Liver (tissue), 9 donors: ENCODE measurements around the gene EFCAB14. TPM values are rescaled to one million over a fixed set of nuclear protein-coding genes. Genes with fewer than 3 reads are reported as not detected.

ENCODE experiments used
- DNase-seq: peaks from one replicate; pipeline ENCODE4 v3.0.0-alpha.2; 2017; ENCODE audit warnings: low spot score
- H3K27ac ChIP-seq, 2 donors: one replicate each; pipeline ENCODE4 v1.7.0; 2013; ENCODE audit warnings: inconsistent platforms in 2 of 2, low read length in 2 of 2, control low read depth in 1 of 2, low read depth in 1 of 2, mild to moderate bottlenecking in 1 of 2
- H3K27me3 ChIP-seq, 4 donors: one replicate each; pipeline versions ENCODE4 v1.6.1 to v1.7.0; 2013; ENCODE audit warnings: low read length in 3 of 4, inconsistent platforms in 1 of 4, mild to moderate bottlenecking in 1 of 4, moderate library complexity in 1 of 4; ENCODE audit not compliant: control insufficient read depth in 4 of 4, insufficient read depth in 4 of 4
- H3K36me3 ChIP-seq, 4 donors: one replicate each; pipeline versions ENCODE4 v1.6.1 to v1.7.0; 2013; ENCODE audit warnings: low read length in 3 of 4, mild to moderate bottlenecking in 3 of 4, low read depth in 1 of 4, moderate library complexity in 1 of 4; ENCODE audit not compliant: control insufficient read depth in 4 of 4, insufficient read depth in 3 of 4
- H3K4me1 ChIP-seq, 4 donors: one replicate each; pipeline versions ENCODE4 v1.6.1 to v1.7.0; 2013; ENCODE audit warnings: low read length in 3 of 4, mild to moderate bottlenecking in 3 of 4, moderate library complexity in 1 of 4; ENCODE audit not compliant: control insufficient read depth in 4 of 4, insufficient read depth in 4 of 4
- H3K4me3 ChIP-seq, 3 donors: one replicate each; pipeline versions ENCODE4 v1.6.1 to v1.7.0; 2013; ENCODE audit warnings: low read length in 3 of 3, control low read depth in 1 of 3, low read depth in 1 of 3, mild to moderate bottlenecking in 1 of 3
- H3K9ac ChIP-seq, 2 donors: one replicate each; pipeline ENCODE4 v1.7.0; 2013; ENCODE audit warnings: low read length in 2 of 2, mild to moderate bottlenecking in 2 of 2, moderate library complexity in 2 of 2, control low read depth in 1 of 2, low read depth in 1 of 2
- H3K9me3 ChIP-seq, 4 donors: one replicate each; pipeline versions ENCODE4 v1.6.1 to v1.7.0; 2013; ENCODE audit warnings: low read length in 3 of 4; ENCODE audit not compliant: control insufficient read depth in 4 of 4
- EGR1 ChIP-seq, 2 donors: IDR thresholded peaks; 2 replicates each; pipeline ENCODE4 v1.6.1; 2016 to 2018; ENCODE audit warnings: antibody characterized with exemption in 2 of 2, low read depth in 2 of 2
- FOXA1 ChIP-seq: IDR thresholded peaks from 2 replicates; pipeline ENCODE4 v1.6.1; 2016; ENCODE audit warnings: antibody characterized with exemption
- GABPA ChIP-seq, 2 donors: IDR thresholded peaks in 1 of 2; conservative IDR thresholded peaks in 1 of 2; 2 replicates each; pipeline ENCODE4 v1.6.1; 2016; ENCODE audit warnings: antibody characterized with exemption in 2 of 2, mild to moderate bottlenecking in 1 of 2, moderate library complexity in 1 of 2
- HNF4A ChIP-seq, 2 donors: conservative IDR thresholded peaks; 2 replicates each; pipeline ENCODE4 v1.6.1; 2016; ENCODE audit warnings: antibody characterized with exemption in 2 of 2, mild to moderate bottlenecking in 2 of 2
- HNF4G ChIP-seq: IDR thresholded peaks from 2 replicates; pipeline ENCODE4 v1.6.1; 2016; ENCODE audit warnings: antibody characterized with exemption
- JUND ChIP-seq, 2 donors: IDR thresholded peaks; 2 replicates each; pipeline ENCODE4 v1.6.1; 2016; ENCODE audit warnings: antibody characterized with exemption in 2 of 2
- NR2F2 ChIP-seq: IDR thresholded peaks from 2 replicates; pipeline ENCODE4 v1.6.1; 2016; ENCODE audit warnings: antibody characterized with exemption
- RXRA ChIP-seq, 2 donors: IDR thresholded peaks; 2 replicates each; pipeline ENCODE4 v1.6.1; 2017 to 2018; ENCODE audit warnings: antibody characterized with exemption in 2 of 2, mild to moderate bottlenecking in 1 of 2
- SP1 ChIP-seq: IDR thresholded peaks from 2 replicates; pipeline ENCODE4 v1.6.1; 2018; ENCODE audit warnings: antibody characterized with exemption, mild to moderate bottlenecking
- YY1 ChIP-seq: IDR thresholded peaks from 2 replicates; pipeline ENCODE4 v1.6.1; 2016; ENCODE audit warnings: antibody characterized with exemption, mild to moderate bottlenecking
- WGBS: extraction: QIAGEN DNeasy Blood & Tissue Kit; methylation state at CpG from one replicate; pipeline ENCODE4 v1.1.7; 2013; 5-methylcytosine and 5-hydroxymethylcytosine counted together
- polyA plus RNA-seq, 2 donors: library from polyadenylated mRNA; stranded (reverse) in 1 of 2; unstranded in 1 of 2; fragments of 200-250 nt in 1 of 2; fragments of >200 nt in 1 of 2; fragmentation: Nextera tagmentation in 1 of 2; extraction: Ambion mirVana in 1 of 2; gene quantifications; one replicate each; pipeline versions ENCODE4 v1.2.1 to v1.2.3, GENCODE V29; 2013 to 2015
- total RNA-seq, 2 donors: library from RNA; depleted of rRNA; stranded (reverse); fragments of >200 nt; gene quantifications; one replicate each; pipeline ENCODE4 v1.2.3, GENCODE V29; 2014
- TF ChIP-seq, protein P1 (sequence below): IDR thresholded peaks from 2 replicates; pipeline ENCODE4 v1.6.1; 2016; ENCODE audit warnings: antibody characterized with exemption
- TF ChIP-seq, protein P2 (sequence below): fragments of 150-350 bp; IDR thresholded peaks from 2 replicates; pipeline ENCODE4 v1.5.1; 2017; ENCODE audit warnings: improper control_type of control experiment, low read depth, low read length; ENCODE audit not compliant: missing input control
- TF ChIP-seq, protein P3 (sequence below): IDR thresholded peaks from 2 replicates; pipeline ENCODE4 v1.6.1; 2016; ENCODE audit warnings: antibody characterized with exemption
- TF ChIP-seq, protein P4 (sequence below): IDR thresholded peaks from 2 replicates; pipeline ENCODE4 v1.6.1; 2016; ENCODE audit warnings: antibody characterized with exemption, mild to moderate bottlenecking
- TF ChIP-seq, protein P5 (sequence below): IDR thresholded peaks from 2 replicates; pipeline ENCODE4 v1.6.1; 2016; ENCODE audit warnings: antibody characterized with exemption
- donor health status: healthy.
- donor health status: healthy.
- donor health status: healthy.
- donor health status: healthy.
- donor health status: healthy.

Gene EFCAB14
- total and polyA plus RNA-seq, 4 donors = 14.8 to 34.6 (median 23.7) TPM

DNA sequence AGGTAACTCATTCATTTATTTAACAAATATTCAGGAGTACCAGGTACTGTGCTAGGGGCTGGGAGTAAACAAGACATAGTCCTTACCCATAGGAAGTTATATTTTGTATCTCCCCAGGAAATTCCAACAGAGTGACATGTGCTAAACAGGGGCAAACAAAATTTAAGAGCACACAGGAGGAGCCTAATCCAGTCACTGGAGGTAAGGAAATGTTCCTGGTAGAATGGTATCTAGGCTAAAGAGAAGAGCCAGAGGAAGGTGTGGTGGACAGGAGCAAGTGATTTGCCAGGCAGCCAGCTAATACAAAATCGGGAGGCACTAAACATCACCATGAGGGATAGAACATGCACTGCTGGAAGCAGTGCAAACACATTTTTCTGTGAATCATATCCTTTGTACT lies 36.9 kb downstream of the EFCAB14 start:
- Histone ChIP-seq H3K9ac (no peak overlapping the region), H3K4me3 (no peak overlapping the region), H3K36me3 (peaks cover 7 to 64% (median 44%) of the 10 kb centered on the region in 4 donors), H3K9me3 (no peaks in the 10 kb centered on the region), H3K27ac (no peak overlapping the region), H3K4me1 (peaks cover 0 to 3% (median 0%) of the 10 kb centered on the region in 4 donors), H3K27me3 (no peaks in the 10 kb centered on the region)
- WGBS = 52% methylated on average over 1 of the region's 1 CpG
- TF ChIP-seq, protein P1, sequence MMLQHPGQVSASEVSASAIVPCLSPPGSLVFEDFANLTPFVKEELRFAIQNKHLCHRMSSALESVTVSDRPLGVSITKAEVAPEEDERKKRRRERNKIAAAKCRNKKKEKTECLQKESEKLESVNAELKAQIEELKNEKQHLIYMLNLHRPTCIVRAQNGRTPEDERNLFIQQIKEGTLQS = no peak
- TF ChIP-seq EGR1 (IDR thresholded peaks at IDR 0.05; ENCODE audit: low read depth in 2 of 2) (no peak), RXRA (IDR thresholded peaks at IDR 0.05) (no peak), HNF4A (conservative IDR thresholded peaks at IDR 0.05) (no peak), YY1 (no peak), JUND (IDR thresholded peaks at IDR 0.05) (no peak), NR2F2 (no peak), SP1 (no peak), FOXA1 (no peak), HNF4G (no peak), GABPA (IDR thresholded peaks at IDR 0.05 in 1 of 2, conservative IDR thresholded peaks at IDR 0.05 in 1 of 2) (no peak)
- TF ChIP-seq, protein P2, sequence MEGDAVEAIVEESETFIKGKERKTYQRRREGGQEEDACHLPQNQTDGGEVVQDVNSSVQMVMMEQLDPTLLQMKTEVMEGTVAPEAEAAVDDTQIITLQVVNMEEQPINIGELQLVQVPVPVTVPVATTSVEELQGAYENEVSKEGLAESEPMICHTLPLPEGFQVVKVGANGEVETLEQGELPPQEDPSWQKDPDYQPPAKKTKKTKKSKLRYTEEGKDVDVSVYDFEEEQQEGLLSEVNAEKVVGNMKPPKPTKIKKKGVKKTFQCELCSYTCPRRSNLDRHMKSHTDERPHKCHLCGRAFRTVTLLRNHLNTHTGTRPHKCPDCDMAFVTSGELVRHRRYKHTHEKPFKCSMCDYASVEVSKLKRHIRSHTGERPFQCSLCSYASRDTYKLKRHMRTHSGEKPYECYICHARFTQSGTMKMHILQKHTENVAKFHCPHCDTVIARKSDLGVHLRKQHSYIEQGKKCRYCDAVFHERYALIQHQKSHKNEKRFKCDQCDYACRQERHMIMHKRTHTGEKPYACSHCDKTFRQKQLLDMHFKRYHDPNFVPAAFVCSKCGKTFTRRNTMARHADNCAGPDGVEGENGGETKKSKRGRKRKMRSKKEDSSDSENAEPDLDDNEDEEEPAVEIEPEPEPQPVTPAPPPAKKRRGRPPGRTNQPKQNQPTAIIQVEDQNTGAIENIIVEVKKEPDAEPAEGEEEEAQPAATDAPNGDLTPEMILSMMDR = no peak
- TF ChIP-seq, protein P3, sequence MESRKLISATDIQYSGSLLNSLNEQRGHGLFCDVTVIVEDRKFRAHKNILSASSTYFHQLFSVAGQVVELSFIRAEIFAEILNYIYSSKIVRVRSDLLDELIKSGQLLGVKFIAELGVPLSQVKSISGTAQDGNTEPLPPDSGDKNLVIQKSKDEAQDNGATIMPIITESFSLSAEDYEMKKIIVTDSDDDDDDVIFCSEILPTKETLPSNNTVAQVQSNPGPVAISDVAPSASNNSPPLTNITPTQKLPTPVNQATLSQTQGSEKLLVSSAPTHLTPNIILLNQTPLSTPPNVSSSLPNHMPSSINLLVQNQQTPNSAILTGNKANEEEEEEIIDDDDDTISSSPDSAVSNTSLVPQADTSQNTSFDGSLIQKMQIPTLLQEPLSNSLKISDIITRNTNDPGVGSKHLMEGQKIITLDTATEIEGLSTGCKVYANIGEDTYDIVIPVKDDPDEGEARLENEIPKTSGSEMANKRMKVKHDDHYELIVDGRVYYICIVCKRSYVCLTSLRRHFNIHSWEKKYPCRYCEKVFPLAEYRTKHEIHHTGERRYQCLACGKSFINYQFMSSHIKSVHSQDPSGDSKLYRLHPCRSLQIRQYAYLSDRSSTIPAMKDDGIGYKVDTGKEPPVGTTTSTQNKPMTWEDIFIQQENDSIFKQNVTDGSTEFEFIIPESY = no peak
- TF ChIP-seq, protein P4, sequence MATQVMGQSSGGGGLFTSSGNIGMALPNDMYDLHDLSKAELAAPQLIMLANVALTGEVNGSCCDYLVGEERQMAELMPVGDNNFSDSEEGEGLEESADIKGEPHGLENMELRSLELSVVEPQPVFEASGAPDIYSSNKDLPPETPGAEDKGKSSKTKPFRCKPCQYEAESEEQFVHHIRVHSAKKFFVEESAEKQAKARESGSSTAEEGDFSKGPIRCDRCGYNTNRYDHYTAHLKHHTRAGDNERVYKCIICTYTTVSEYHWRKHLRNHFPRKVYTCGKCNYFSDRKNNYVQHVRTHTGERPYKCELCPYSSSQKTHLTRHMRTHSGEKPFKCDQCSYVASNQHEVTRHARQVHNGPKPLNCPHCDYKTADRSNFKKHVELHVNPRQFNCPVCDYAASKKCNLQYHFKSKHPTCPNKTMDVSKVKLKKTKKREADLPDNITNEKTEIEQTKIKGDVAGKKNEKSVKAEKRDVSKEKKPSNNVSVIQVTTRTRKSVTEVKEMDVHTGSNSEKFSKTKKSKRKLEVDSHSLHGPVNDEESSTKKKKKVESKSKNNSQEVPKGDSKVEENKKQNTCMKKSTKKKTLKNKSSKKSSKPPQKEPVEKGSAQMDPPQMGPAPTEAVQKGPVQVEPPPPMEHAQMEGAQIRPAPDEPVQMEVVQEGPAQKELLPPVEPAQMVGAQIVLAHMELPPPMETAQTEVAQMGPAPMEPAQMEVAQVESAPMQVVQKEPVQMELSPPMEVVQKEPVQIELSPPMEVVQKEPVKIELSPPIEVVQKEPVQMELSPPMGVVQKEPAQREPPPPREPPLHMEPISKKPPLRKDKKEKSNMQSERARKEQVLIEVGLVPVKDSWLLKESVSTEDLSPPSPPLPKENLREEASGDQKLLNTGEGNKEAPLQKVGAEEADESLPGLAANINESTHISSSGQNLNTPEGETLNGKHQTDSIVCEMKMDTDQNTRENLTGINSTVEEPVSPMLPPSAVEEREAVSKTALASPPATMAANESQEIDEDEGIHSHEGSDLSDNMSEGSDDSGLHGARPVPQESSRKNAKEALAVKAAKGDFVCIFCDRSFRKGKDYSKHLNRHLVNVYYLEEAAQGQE = no peak
- TF ChIP-seq, protein P5, sequence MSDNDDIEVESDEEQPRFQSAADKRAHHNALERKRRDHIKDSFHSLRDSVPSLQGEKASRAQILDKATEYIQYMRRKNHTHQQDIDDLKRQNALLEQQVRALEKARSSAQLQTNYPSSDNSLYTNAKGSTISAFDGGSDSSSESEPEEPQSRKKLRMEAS = no peak
- DNase-seq = no peak
